HG03175 (cell line): Measurements from ENCODE around the gene ZDHHC22.

ENCODE experiments used
- ATAC-seq: cut with Tn5 transposase; IDR thresholded peaks from one replicate; pipeline ENCODE4 v1.9.1; 2021; ENCODE audit warnings: mild to moderate bottlenecking, moderate library complexity; ENCODE audit not compliant: unreplicated experiment

Gene ZDHHC22

DNA sequence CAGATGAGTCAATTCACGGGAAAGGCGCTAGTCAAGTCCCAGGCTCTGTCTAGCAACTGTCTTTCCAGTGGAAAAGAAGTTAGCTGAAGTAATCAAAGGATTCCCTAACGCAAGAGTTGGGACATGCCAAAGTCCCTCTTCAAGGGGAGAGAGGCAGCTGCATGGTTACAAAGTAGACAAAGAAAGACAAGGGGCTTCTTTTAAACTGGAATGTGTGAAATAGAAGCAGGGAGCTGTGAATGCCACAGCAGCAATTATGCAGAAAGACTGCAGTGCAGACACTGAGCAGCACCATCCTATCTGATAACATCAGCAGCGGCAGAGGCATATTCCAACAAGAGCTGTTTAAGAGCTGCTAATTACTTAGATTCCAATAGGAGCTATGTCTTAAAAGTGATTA lies 56.1 kb downstream of the ZDHHC22 start:
- no peak for ATAC-seq

DNA sequence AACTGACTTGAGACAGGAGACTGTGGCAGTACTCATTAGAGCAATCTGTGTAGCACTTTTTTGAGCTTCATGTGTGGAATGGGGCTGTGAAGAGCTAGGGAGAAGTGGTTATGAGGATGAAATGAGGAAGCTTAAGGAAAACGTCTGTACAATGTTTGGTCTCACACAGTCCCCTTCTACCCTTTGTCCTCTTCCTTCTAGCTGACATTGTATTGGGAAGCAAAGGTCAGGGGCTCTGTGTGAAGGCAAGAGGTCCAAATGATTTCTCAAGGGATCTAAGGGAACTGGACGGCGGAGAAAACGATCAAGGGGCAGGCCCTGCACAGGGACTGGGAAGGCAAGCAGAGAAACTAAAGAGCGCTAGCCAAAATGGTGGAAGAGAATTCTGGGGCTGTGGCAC lies 56.6 kb downstream of the ZDHHC22 start:
- no peak for ATAC-seq

GRCh38 chr14:77083082-77083481 lies 58.5 kb downstream of the ZDHHC22 start:
- no peak for ATAC-seq

DNA sequence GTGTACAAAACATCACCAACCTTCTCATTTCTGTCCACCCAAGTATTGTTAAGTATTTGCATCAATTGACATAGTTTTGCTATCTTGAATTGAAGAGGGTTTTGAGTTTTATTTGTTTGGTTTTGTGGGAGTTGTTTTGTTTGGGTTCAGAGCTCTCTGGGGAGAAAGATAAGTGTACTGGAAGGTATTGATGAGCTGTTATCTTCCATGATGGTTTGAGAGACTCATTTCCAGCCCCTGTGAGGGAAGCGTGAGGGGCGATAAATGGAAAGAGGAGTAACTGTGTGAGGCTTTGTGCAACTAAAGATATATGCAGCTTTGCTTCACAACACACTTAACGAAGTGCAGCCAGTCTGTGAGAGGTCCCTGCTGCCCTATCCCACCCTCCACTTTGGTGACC lies 59.2 kb downstream of the ZDHHC22 start:
- no peak for ATAC-seq
